ENCODE results near the gene VDAC2.

Gene VDAC2

DNA sequence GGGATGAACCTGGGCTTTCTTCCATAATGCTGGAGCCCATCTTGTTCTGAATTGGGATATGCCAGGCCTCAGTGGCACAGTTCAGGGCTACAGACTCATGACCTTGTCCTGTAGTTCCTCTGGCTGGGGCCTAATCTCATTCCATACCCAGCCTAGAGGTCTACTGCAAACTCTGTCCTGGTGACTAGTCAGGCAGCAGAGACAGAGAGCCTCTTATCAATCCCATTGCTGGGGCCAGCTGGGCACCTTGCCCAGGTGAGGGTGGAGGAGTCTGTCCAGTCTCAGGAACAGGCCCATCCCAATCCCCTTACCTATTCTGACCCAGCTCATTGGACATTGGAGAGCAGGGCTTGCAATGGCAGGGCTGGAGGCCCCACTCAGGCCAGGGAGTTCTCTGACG lies 53.2 kb downstream of the VDAC2 start:
- TF ChIP-seq CTCF (IDR thresholded peaks at IDR 0.05; ENCODE audit: low read depth, low read length): no peak
- no peak overlapping the region for H3K4me3 ChIP-seq (ENCODE audit: low read depth, low read length)

- no peak overlapping the region for H3K4me3 ChIP-seq (ENCODE audit: low read depth, low read length)
- TF ChIP-seq CTCF (IDR thresholded peaks at IDR 0.05; ENCODE audit: low read depth, low read length): no peak
Observed at GRCh38 chr10:75265856-75266255, 55.3 kb downstream of the VDAC2 start.

- H3K4me3 ChIP-seq (ENCODE audit: low read depth, low read length): no peak overlapping the region
- TF ChIP-seq CTCF (IDR thresholded peaks at IDR 0.05; ENCODE audit: low read depth, low read length): no peak
Observed at GRCh38 chr10:75266945-75267344, 56.3 kb downstream of the VDAC2 start.

GRCh38 chr10:75269605-75270004 lies 59.0 kb downstream of the VDAC2 start:
- no peak overlapping the region for H3K4me3 ChIP-seq (ENCODE audit: low read depth, low read length)
- TF ChIP-seq CTCF (IDR thresholded peaks at IDR 0.05; ENCODE audit: low read depth, low read length): no peak

DNA sequence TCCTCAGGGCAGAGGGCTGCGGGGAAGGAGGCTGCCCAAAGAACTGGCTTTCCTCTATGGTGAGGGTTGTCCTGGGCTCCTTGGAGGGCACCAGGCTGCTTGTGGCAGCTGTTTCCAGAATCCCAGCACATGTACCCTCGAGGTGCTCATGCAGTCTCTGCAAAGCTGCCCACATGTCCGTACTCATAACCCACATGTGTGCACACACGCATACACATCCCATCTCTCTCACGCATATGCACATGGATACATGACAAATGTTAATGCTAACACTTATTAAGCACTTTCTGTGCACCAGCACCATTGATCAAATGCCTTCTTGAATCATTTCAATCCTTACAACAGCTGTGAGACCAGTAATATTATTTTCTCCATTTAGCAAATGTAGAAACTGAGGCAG lies 61.5 kb downstream of the VDAC2 start:
- TF ChIP-seq CTCF (IDR thresholded peaks at IDR 0.05; ENCODE audit: low read depth, low read length): no peak
- H3K4me3 ChIP-seq (ENCODE audit: low read depth, low read length): no peak overlapping the region

- no peak for TF ChIP-seq CTCF (IDR thresholded peaks at IDR 0.05; ENCODE audit: low read depth, low read length)
- no peak overlapping the region for H3K4me3 ChIP-seq (ENCODE audit: low read depth, low read length)
Observed at GRCh38 chr10:75272896-75273295, 62.3 kb downstream of the VDAC2 start.

DNA sequence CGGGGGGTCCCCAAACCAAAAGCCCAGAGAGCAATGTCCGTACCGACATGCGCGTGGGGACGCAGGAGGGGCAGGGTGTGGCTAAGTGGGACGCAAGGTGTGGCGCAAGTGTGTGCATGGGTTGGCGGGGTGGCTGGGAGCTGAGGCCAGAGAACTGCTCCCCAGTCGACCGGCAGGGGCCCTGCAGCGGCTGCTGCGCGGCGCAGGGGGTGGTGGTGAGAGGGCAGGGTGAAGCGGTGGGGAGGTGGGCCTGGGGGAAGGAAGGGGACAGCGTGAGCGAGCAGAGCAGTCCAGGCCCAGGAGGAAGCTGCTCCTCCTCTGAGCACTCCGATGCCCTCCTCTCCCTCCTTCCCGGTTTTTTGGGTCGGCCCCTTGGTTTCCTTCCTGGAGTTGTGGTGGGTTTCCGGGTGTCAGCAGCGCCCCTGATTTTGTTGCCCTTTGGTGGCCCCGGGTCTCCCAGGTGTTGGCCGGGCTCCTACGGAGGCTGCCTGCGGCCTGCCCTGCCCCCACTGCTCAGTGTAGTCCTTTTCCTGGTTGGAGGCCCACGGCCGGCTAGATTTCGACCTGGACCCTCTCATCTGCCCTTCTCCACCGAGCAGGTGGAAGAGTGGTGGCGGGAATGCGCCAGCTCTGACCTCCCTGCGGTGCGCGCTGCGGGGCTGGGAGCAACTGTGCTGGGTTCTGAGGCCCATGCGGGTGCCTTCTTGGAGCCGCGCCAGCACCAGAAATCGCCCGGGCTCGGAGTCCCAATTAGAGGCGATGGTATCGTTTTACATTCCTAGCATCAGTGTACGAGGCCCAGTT lies 65.7 kb downstream of the VDAC2 start:
- no peak for TF ChIP-seq CTCF (IDR thresholded peaks at IDR 0.05; ENCODE audit: low read depth, low read length)
- H3K4me3 ChIP-seq (ENCODE audit: low read depth, low read length): no peak overlapping the region

Measured in WI38 (cell line).